ENCODE results near the gene LRMDA. TPM values are rescaled to one million over a fixed set of nuclear protein-coding genes. Genes with fewer than 3 reads are reported as not detected.

The LRMDA gene
- total RNA-seq, 1 donor from 2014 or later, result 0.19 TPM

DNA sequence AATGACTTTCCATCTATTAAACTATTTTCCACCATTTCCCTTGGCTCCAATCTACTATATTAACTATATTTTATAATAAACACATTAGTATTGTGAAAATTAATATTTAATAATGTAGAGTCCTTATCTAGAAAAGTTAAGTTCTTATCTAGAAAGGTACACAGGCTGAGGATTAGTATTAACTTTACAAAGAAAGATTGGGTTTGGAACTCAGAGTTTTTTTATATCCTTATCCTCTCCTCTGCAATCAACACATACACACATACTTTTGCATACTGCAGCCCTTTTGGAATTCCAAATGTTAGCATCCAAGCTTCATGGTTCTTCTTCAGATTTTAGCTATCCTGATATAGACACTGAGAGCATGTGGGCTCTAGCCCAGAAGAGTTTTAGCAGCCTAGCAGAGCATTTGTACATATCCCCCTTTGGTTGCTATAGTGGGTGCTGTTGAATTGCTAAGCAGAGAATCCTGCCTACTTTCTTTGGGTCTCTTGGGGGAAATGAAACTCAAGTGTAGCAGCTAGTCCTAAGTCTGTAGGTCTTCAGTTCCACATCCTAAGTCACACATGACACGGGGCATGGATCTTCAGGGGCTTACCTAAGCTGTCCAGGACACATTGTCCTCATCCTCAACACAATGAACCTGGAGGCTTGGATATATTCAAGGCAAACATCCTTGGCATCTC lies 874.6 kb downstream of the LRMDA start:
- Mint-ChIP-seq H3K36me3 (ENCODE audit: unreplicated experiment) (peaks cover 4% of the 10 kb centered on the region), H3K4me3 (ENCODE audit: unreplicated experiment) (no peak overlapping the region), H3K27ac (ENCODE audit: unreplicated experiment) (no peak overlapping the region), H3K9me3 (ENCODE audit: unreplicated experiment) (no peaks in the 10 kb centered on the region), H3K27me3 (ENCODE audit: unreplicated experiment) (no peaks in the 10 kb centered on the region), H3K4me1 (ENCODE audit: unreplicated experiment) (peaks cover 61% of the 10 kb centered on the region)
- TF ChIP-seq, protein P1, sequence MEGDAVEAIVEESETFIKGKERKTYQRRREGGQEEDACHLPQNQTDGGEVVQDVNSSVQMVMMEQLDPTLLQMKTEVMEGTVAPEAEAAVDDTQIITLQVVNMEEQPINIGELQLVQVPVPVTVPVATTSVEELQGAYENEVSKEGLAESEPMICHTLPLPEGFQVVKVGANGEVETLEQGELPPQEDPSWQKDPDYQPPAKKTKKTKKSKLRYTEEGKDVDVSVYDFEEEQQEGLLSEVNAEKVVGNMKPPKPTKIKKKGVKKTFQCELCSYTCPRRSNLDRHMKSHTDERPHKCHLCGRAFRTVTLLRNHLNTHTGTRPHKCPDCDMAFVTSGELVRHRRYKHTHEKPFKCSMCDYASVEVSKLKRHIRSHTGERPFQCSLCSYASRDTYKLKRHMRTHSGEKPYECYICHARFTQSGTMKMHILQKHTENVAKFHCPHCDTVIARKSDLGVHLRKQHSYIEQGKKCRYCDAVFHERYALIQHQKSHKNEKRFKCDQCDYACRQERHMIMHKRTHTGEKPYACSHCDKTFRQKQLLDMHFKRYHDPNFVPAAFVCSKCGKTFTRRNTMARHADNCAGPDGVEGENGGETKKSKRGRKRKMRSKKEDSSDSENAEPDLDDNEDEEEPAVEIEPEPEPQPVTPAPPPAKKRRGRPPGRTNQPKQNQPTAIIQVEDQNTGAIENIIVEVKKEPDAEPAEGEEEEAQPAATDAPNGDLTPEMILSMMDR (IDR thresholded peaks at IDR 0.05), result no peak
- DNase-seq (ENCODE audit: extremely low spot score, unreplicated experiment), result no peak

DNA sequence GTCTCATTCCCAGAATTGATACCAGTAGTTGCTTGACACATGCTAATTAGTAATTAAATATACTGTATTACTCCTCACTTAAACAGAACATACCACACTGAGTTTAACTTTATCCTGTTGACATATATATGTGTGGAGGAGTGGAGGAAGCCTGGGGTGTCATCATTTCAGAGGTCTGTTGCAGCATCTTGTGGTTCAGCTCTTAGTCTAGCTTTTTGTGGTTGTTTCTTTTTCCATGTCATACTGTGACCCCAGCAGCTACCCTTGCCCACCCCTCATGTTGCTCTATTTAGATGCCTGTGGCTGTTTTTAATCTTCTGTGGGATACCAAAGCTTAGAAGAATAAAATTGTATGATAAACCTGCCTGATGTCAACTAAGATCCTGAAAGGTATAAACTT lies 875.4 kb downstream of the LRMDA start:
- no peak for DNase-seq (ENCODE audit: extremely low spot score, unreplicated experiment)
- Mint-ChIP-seq H3K36me3 (ENCODE audit: unreplicated experiment) (peaks cover 4% of the 10 kb centered on the region), H3K4me3 (ENCODE audit: unreplicated experiment) (no peak overlapping the region), H3K27ac (ENCODE audit: unreplicated experiment) (no peak overlapping the region), H3K4me1 (ENCODE audit: unreplicated experiment) (peaks cover 56% of the 10 kb centered on the region), H3K9me3 (ENCODE audit: unreplicated experiment) (no peaks in the 10 kb centered on the region), H3K27me3 (ENCODE audit: unreplicated experiment) (no peaks in the 10 kb centered on the region)
- TF ChIP-seq, protein P1 (IDR thresholded peaks at IDR 0.05), result no peak

DNA sequence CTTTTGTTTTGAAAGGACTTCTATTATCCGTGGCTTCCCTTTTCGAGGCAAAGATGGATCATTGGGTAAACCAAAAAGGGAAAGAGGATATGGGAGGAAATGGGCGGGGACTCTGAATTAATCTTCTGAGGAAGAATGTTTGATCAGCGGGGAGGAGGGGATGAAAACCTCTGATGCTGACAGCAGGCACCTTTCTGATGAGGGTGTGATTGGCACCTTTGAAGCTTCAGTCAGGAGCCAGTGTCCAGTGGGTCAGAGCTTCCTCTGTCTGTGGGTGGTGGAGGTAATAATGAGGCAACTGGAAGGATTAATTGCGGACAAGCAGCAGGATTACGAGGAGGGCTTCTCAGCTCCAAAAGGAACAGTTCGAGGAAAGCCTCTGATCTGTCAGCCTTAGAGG lies 877.6 kb downstream of the LRMDA start:
- Mint-ChIP-seq H3K9me3 (ENCODE audit: unreplicated experiment) (no peaks in the 10 kb centered on the region), H3K4me1 (ENCODE audit: unreplicated experiment) (peaks cover 40% of the 10 kb centered on the region), H3K36me3 (ENCODE audit: unreplicated experiment) (peaks cover 4% of the 10 kb centered on the region), H3K27ac (ENCODE audit: unreplicated experiment) (no peak overlapping the region), H3K27me3 (ENCODE audit: unreplicated experiment) (no peaks in the 10 kb centered on the region), H3K4me3 (ENCODE audit: unreplicated experiment) (no peak overlapping the region)
- DNase-seq (ENCODE audit: extremely low spot score, unreplicated experiment), result no peak
- TF ChIP-seq, protein P1 (IDR thresholded peaks at IDR 0.05), result no peak

DNA sequence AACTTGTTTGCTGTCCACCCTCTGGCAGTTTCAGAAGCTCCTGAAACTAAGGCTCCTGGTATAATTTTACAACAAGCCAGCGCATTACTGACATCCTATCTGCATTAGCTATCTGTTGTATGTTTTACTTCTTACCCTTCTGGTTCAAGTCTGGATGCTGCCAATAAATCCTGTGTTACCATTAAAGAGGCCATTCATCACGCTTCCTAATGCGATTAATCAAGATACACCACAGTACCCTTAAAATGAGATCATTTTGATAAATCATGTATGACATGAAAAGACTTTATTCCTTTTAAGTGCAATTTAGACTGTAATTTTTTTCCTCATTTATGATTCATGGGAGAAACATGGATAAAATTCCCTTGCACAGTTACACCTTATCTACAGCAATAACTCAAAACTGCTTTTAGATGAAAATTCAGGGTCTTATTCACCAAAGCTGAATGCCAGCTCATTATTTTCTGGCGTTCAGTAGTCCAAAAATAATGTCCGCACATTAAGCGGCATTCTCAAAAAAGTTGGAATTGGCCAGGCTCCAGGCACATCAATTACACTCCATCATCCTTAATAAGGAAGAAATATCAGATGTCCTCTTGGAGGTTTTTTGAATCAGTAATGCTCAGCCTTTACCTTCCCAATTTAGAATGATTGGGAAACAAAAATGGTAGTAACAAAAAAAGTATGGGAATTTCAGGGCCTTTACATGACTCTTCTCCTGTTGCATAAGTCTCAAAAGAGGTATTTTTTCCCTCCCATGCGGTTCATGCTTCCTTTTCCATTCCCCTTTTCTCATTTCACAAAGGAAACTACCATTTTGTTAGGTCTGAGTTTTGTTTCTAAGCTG lies 878.5 kb downstream of the LRMDA start:
- Mint-ChIP-seq H3K9me3 (ENCODE audit: unreplicated experiment) (no peaks in the 10 kb centered on the region), H3K27me3 (ENCODE audit: unreplicated experiment) (no peaks in the 10 kb centered on the region), H3K36me3 (ENCODE audit: unreplicated experiment) (peaks cover 4% of the 10 kb centered on the region), H3K27ac (ENCODE audit: unreplicated experiment) (no peak overlapping the region), H3K4me1 (ENCODE audit: unreplicated experiment) (peaks cover 36% of the 10 kb centered on the region), H3K4me3 (ENCODE audit: unreplicated experiment) (no peak overlapping the region)
- DNase-seq (ENCODE audit: extremely low spot score, unreplicated experiment), result no peak
- TF ChIP-seq, protein P1 (IDR thresholded peaks at IDR 0.05), result no peak

DNA sequence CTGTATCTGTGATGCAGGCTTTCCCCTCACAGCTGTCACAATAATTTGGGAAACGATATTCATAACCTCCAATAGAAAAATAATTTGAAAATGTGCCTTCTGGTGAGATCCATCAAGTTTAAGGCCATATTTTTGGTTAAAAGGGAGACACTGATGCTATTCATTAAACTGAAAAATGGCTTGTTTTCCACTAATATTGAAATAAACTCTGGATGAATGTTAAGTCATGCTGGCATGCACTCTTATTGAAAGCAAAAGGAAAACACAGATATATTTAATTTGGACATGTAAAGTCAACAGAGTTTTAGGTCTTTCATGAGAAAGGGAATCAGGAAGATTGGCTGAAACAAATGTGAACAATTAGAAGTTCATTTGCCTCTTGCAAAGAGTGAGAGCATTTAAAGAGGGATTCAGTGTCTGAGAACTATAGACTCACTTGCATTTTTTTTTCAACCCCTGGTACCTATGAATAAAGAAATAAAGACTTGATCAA lies 879.2 kb downstream of the LRMDA start:
- Mint-ChIP-seq H3K9me3 (ENCODE audit: unreplicated experiment) (no peaks in the 10 kb centered on the region), H3K36me3 (ENCODE audit: unreplicated experiment) (peaks cover 4% of the 10 kb centered on the region), H3K4me1 (ENCODE audit: unreplicated experiment) (peaks cover 31% of the 10 kb centered on the region), H3K27me3 (ENCODE audit: unreplicated experiment) (no peaks in the 10 kb centered on the region), H3K27ac (ENCODE audit: unreplicated experiment) (no peak overlapping the region), H3K4me3 (ENCODE audit: unreplicated experiment) (no peak overlapping the region)
- DNase-seq (ENCODE audit: extremely low spot score, unreplicated experiment), result no peak
- TF ChIP-seq, protein P1 (IDR thresholded peaks at IDR 0.05), result no peak
